LHCN-M2 (cell line): ENCODE results near the gene LHFPL2. TPM values are rescaled to one million over a fixed set of nuclear protein-coding genes. Genes with fewer than 3 reads are reported as not detected.
"Not testable (repeated sequence)": the region's sequence is repeated elsewhere in the genome, so short reads cannot be mapped to it uniquely, and the experiment has no call there.

Experiments used
- DNase-seq: peaks from one replicate; pipeline ENCODE4 v3.0.0-alpha.2; 2012; ENCODE audit warnings: low read depth
- total RNA-seq: library from RNA; depleted of rRNA; stranded (reverse); fragments of >200 nt; gene quantifications from 2 replicates; pipeline ENCODE4 v1.2.3, GENCODE V29; 2014

LHFPL2 gene
- total RNA-seq, 1 experiment from 2014 or later: 104 TPM

- DNase-seq: not testable (repeated sequence)
These were observed 28.5 kb downstream of the LHFPL2 start for GRCh38 chr5:78620119-78620518.

- no peak for DNase-seq
These were observed 30.3 kb downstream of the LHFPL2 start for GRCh38 chr5:78618303-78618702.

- DNase-seq: no peak
These were observed 32.9 kb downstream of the LHFPL2 start for GRCh38 chr5:78615697-78616096.

DNA sequence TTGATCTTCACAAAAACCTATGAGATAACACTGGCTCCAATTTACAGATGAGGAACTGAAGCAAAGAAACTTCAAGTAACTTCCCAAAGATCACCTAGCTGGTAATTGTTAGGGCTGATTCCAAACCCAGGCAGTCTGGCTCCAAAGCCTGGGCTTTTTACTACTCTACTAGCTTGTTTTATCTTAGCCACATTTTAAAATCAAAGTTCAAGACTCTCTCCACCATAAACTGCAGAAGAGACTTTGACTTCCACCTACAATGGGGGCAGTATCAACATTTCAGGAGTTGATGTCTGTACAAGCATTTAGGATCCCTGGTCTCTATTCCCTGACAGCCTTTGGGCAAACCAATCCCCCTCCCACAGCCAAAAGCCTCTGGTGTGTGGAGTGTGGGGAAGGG lies 33.8 kb downstream of the LHFPL2 start:
- DNase-seq: no peak

DNA sequence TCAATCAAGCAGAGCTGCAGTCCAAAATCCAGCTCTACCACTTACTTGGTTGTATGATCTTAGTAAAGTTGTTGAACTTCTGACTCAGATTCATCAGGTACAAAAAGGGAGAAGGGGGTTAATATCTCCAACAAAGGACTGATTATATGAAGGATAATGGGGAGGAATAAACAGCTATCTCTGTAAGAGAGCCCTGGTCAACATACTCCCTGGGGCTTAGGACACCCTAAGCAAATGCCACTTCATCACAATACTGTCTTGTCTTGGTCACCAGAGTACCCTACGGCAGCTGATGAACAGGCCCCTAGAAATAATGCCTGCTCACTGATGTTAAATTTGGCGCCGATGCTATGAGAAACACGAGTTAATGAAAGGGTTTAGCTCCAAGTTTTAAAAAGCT lies 34.8 kb downstream of the LHFPL2 start:
- no peak for DNase-seq

DNA sequence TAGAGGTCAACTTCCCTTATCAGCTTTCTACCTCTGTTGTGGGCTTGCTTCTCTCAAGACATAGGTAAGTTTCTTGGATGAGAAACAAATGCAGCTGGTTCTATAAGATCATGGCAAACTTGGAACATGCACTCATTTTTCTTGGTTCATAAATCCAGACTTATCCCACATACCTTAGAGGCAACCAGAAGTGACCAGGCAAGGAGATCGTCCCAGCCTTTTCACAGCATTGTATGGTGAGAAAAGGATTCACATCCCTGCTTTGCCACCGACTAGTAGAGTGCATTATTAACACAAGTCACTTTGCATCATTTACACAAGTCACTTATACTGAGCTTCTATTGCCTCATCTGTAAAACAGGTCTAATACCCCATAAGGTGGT lies 35.4 kb downstream of the LHFPL2 start:
- no peak for DNase-seq

DNA sequence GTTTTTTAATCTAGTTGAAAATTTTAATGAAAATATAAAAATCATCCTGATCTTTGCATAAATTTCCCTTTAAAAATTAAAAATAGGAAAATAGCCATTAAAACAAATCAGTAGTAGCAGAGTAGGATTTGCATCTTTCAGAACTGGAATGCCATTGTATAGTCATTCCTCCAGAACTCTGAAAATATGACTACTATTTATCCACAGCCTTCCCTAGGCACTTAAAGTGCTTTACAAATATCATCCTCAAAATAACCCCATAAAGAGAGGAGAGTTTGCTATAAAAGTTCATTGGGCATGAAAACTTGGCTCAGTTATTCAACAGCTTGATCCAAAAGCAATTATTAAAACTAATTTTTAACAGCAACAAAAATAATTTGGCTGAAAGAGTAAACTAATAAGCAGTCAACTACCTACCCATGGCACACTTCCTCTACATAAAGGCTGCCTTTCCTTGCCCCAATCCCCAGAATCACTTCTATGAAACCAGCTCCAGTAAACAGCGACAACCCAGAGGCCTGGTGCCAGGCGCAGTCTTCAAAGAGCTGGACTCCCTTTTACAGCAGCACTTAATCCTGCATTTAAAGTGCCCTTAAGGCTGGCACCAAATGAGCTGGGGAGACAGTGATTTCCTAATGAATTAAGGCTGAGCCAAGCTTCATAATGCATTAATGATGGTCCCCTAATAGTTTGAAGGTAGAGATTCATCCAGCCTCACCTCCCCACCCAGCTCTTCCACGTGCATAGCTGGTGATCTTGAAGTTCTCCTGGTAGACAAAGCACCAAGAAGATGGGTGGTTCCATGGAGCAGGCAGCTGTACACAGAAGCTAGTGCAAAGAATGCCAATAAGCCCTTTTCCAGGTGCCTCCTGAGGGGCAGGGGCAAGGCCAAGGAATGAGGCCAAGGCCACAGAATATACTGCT lies 36.1 kb downstream of the LHFPL2 start:
- no peak for DNase-seq

DNA sequence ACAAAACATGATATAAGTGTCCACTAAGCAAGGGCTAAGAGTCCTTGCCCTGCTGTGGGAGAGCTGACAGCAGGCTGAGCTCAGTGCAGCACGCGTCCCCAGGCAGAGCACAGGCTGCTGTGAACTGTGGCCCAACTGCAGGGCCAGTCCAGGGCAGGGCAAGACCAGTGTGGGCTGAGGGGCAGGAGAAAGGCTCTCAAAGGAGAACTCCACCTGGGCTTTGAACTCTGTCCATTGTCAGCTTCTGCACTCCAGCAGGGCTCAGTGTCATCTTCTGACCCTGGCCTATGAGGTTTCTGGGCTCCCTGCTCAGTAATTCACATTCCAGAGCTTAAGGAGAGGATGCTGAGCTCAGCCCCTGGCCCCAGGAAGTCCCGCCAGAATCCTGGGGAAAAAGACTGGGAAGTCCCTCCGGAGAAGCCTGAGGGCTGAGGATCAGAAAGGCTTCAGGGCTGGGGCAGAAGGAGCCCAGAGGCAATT lies 37.4 kb downstream of the LHFPL2 start:
- DNase-seq: no peak

DNA sequence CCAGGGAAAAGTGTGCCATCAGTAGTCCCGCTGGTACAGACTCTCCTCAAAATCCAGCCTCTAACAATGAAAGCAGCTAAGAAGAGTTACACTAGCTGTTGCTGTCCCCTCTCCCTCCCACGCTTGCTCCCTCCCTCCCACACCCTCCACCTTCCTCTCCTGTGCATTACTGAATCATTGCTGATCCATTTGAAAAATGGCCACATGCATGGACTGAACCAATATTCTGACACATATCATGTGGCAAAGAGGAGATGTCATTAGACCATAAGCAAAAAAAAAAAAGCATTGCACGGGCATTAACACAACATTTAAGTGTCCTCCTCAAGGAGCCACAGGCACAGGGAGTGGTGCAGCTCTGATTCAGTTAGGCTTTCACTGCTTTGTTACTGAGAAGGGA lies 37.9 kb downstream of the LHFPL2 start:
- no peak for DNase-seq

DNA sequence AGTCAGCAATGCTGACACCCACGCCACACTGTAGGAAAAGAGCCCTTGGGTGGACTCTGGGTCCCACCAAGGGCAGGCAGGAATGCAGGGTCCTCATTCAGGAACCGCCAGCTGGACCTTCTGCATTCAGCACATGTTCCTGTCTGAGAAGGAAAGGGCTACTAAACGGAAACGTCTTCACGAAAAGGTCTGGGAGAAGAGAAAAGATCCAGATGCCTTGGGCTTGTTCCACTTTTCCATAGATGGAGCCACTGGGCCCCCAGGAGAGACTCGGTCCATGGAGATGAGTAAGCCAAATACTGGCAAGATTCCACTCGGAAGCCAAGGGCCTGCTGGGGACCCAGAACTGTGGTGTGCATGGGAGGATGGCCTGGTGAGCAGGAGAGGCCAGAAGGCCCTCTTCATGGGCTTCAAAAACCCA lies 38.4 kb downstream of the LHFPL2 start:
- DNase-seq: peak; percentile 25

DNA sequence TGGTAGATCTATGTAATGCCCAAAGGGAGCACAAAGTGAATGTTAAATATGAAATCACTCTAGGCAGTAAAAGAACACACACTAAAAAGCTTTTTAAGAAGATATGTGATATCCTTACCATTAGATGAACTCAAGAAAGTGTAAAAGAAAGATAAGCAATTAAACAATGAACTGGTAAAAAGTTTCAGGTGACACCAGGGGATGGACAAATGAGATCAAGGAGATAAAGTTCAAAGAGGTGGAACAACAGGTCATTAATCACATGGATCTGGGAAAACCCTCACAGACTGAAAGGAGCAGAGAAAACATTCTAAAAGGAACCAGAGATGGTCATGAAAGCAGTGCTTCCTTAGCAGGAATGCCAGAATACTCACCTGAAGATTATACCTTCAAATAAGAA lies 40.7 kb downstream of the LHFPL2 start:
- DNase-seq: no peak

GRCh38 chr5:78606241-78606640 lies 42.3 kb downstream of the LHFPL2 start:
- DNase-seq: peak; percentile 35

DNA sequence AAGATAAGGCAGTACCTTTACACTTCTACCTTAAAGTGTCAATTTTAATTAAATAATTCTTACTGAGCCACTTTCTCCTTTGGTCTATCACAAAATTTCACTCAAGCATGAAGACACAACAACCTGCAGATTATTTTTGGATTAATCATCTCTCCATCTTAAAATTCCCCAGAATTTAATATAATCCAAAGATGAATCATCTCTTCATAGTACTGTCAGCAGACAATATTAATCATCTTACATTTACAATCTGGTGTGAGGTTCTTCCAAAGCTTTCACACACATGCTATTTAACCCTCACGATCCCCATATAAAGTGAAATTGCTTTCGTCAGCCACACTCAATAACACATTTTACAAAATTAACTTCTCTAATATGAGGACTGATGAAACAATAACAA lies 43.0 kb downstream of the LHFPL2 start:
- peak; percentile 39 for DNase-seq

GRCh38 chr5:78604689-78605285 lies 43.8 kb downstream of the LHFPL2 start:
- DNase-seq: no peak

- DNase-seq: no peak
These were observed 44.9 kb downstream of the LHFPL2 start for GRCh38 chr5:78603636-78604175.

- no peak for DNase-seq
These were observed 46.2 kb downstream of the LHFPL2 start for GRCh38 chr5:78602400-78602799.

GRCh38 chr5:78601559-78602314 lies 46.8 kb downstream of the LHFPL2 start:
- DNase-seq: peak; percentile 75

- DNase-seq: peak; percentile 84
These were observed 47.7 kb downstream of the LHFPL2 start for GRCh38 chr5:78600687-78601414.

- no peak for DNase-seq
These were observed 49.6 kb downstream of the LHFPL2 start for GRCh38 chr5:78598973-78599372.

- peak; percentile 51 for DNase-seq
These were observed 50.6 kb downstream of the LHFPL2 start for GRCh38 chr5:78597974-78598371.
